ENCODE results near the gene TRIO.
"Not testable (repeated sequence)": the region's sequence is repeated elsewhere in the genome, so short reads cannot be mapped to it uniquely, and the experiment has no call there.

The TRIO gene

DNA sequence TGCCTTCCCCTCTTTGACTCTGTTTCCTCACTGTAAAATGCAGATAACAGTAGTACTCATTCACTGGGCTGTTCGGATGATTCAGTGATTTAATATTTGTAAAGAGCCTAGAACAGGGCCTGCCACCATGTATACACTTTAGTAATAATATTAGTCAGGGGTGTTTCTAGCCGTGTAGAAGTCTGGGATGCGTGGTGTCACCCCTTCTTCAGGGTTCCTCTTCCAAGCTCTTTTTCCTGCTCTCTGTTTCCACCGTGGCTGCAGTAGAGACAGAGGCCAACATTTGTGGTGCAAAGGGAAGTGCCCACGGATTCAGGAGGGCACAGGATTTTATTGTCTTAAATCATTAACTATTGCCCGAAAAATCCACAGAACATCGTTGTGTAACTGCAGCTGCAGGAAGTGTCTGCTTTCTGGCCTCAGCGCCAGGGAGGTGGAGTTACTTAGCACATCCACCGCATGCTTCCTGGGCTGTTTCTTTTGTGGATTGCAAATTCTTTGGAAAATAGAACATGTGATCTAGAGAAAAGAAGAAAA, 61.7 kb downstream of the TRIO start:
- H3K9me3 ChIP-seq (ENCODE audit: control insufficient read depth, insufficient read depth, low read length), result no peaks in the 10 kb centered on the region
- no peak overlapping the region for H3K9ac ChIP-seq (ENCODE audit: low read depth, low read length)
- H3K4me1 ChIP-seq (ENCODE audit: insufficient read depth, low read length), result peaks cover 34% of the 10 kb centered on the region
- no peaks in the 10 kb centered on the region for H3K36me3 ChIP-seq (ENCODE audit: insufficient read depth, low read length)

DNA sequence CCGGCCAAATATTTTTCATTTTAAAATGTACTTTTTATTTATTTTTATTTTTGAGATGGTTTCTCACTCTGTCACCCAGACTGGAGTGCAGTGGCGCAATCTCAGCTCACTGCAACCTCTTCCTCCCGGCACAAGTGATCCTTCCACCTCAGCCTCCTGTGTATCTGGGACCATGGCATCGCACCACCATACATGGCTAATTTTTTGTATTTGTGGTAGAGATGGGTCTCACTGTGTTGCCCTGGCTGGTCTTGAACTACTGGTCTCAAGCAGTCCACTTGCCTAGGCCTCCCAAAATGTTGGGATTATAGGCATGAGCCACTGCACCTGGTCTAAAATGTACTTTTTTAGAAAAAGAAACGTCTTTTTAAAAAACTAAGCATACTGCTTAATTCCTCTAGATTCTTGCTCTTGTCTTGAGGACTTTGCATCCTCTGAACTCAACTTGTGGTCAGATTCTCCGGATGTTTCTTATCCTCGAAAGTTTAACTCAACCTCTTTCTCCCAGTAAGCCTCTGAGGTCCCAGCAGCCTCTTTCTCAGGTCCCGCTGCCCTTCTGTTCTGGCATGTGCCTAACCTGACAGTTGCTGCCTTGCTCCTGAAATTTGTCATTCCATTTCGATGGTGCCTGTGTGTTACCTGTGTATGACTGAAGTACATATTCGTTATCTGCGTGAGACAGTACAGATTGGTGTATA, 63.0 kb downstream of the TRIO start:
- H3K36me3 ChIP-seq (ENCODE audit: insufficient read depth, low read length), result no peaks in the 10 kb centered on the region
- no peaks in the 10 kb centered on the region for H3K9me3 ChIP-seq (ENCODE audit: control insufficient read depth, insufficient read depth, low read length)
- H3K4me1 ChIP-seq (ENCODE audit: insufficient read depth, low read length), result peaks cover 29% of the 10 kb centered on the region
- no peak overlapping the region for H3K9ac ChIP-seq (ENCODE audit: low read depth, low read length)

DNA sequence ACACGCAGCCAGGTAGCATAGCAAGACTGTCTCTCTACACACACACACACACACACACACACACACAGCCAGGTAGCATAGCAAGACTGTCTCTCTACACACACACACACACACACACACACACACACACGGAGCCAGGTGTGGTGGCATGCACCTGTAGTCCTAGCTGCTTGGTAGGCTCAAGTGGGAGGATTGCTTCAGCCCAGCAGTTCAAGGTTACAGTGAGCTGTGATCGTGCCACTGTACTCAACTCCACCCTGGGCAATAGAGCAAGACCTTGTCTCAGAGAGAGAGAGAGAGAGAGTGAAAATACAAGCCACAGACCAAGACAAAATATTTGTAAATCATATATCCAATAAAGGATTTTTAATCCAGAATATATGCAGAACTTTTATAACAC, 64.3 kb downstream of the TRIO start:
- not testable (repeated sequence) for H3K9ac ChIP-seq (ENCODE audit: low read depth, low read length); H3K36me3 ChIP-seq (ENCODE audit: insufficient read depth, low read length); H3K9me3 ChIP-seq (ENCODE audit: control insufficient read depth, insufficient read depth, low read length)
- H3K4me1 ChIP-seq (ENCODE audit: insufficient read depth, low read length), result peaks cover 30% of the 10 kb centered on the region

DNA sequence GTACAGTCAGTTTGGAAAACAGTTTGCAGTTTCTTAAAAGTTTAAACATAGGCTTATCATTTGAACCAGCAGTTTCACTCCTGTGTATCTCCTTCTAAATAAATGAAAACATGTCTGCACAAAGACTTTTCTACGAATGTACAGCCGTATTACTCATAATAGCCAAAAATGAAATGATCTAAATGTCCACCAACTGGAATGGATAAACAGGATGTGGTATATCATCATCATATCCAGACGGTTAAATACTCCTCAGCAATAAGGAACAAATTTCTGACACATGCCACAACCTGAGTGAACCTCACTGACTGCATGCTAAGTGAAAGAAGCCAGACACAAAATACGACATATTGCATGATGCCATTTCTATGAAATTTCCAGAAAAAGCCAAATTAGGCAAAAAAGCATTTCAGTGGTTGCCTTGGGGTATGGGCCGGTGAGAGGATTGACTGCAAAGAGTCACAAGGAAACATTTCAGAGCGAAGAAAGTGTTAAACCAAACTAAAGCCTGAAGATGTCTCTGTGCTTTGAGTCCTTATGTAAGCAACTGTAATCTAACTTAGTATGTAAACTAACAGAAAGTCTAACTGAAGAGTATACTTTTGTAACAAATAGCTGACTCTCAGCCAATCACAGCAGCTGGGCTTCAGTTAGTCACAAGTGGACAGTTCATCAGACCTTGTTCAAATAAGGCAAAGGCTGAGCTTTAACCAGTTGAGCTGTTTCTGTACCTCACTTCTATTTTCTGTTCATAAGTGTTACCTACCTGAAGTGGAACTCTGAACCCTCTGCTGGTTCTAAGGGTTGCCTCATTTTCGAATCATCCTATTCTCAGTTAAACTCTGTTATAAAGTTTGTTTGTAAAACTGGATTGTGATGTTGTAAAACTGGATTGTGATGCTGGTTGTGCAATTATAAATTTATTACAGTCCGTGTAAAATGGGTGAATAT, 65.2 kb downstream of the TRIO start:
- no peaks in the 10 kb centered on the region for H3K9me3 ChIP-seq (ENCODE audit: control insufficient read depth, insufficient read depth, low read length)
- no peak overlapping the region for H3K9ac ChIP-seq (ENCODE audit: low read depth, low read length)
- H3K4me1 ChIP-seq (ENCODE audit: insufficient read depth, low read length), result peaks cover 33% of the 10 kb centered on the region
- no peaks in the 10 kb centered on the region for H3K36me3 ChIP-seq (ENCODE audit: insufficient read depth, low read length)

DNA sequence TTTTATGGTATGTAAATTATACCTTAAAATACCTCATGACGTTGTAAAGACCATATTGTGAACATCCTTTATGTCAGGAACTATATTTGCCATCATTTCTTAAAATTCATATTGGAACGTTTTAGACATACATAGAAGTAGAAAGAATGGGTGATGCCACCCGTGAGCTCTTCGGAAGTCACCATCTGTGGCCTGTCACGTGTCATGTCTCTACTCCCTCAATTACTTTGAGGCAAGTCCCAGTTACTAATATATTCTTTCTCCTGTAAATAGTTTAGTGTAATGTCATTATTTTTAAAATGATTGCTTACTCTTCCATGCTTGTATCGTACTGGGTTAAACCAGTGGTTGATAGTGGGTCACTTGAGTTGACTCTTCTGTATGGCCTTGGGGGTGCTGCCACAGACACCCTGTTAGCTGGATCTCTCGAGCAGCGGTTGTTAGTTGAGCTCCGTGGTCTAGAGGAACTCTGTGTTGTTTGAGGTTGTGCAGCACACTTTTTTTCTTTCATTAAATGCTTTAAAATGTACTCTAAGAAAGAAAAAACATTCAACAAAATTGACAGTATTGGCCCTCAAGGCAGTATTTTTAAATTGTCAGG, 66.2 kb downstream of the TRIO start:
- H3K36me3 ChIP-seq (ENCODE audit: insufficient read depth, low read length), result no peaks in the 10 kb centered on the region
- H3K9me3 ChIP-seq (ENCODE audit: control insufficient read depth, insufficient read depth, low read length), result no peaks in the 10 kb centered on the region
- H3K9ac ChIP-seq (ENCODE audit: low read depth, low read length), result no peak overlapping the region
- H3K4me1 ChIP-seq (ENCODE audit: insufficient read depth, low read length), result peaks cover 30% of the 10 kb centered on the region

DNA sequence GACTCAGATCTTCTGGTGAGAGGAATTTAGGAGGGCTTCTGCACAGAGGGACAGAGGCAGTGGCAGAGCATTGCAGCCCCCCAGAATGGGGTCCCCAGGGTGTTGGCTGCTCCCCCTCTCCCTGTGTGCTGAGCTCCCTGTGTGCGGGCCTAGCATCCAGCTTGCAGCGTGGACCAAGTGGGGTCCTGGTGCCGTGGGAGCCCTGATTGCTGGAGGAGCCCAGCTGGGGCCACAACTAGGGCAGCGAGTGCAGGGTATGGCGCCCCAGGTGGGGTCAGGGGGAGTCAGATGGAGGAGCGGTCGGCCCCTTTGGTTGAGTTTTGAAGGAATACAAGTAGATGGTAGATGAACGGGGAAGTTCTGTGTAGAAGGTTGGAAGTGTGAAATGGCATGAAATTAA, 66.7 kb downstream of the TRIO start:
- Histone ChIP-seq H3K9ac (ENCODE audit: low read depth, low read length) (no peak overlapping the region), H3K9me3 (ENCODE audit: control insufficient read depth, insufficient read depth, low read length) (no peaks in the 10 kb centered on the region), H3K4me1 (ENCODE audit: insufficient read depth, low read length) (peaks cover 25% of the 10 kb centered on the region), H3K36me3 (ENCODE audit: insufficient read depth, low read length) (no peaks in the 10 kb centered on the region)

DNA sequence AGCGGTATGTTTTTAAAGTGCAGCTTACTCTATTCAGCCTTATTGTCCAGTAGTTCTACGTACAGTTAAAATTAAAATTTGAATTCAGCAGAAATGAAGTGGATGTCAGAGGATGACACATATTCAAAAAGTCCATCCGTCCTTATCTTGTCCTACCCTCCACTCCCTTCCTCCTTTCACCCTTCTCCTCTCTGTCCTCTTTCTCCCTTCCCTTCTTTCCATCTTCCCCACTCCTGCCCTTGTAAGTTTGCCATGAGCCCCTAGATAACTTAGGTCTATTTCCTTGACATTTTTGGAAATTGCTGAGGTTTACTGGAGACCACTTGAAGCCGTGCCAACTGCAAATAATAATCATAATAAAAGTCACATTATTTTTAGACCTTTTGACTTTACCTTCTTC, 67.6 kb downstream of the TRIO start:
- Histone ChIP-seq H3K9me3 (ENCODE audit: control insufficient read depth, insufficient read depth, low read length) (no peaks in the 10 kb centered on the region), H3K4me1 (ENCODE audit: insufficient read depth, low read length) (peaks cover 20% of the 10 kb centered on the region), H3K36me3 (ENCODE audit: insufficient read depth, low read length) (no peaks in the 10 kb centered on the region), H3K9ac (ENCODE audit: low read depth, low read length) (no peak overlapping the region)

DNA sequence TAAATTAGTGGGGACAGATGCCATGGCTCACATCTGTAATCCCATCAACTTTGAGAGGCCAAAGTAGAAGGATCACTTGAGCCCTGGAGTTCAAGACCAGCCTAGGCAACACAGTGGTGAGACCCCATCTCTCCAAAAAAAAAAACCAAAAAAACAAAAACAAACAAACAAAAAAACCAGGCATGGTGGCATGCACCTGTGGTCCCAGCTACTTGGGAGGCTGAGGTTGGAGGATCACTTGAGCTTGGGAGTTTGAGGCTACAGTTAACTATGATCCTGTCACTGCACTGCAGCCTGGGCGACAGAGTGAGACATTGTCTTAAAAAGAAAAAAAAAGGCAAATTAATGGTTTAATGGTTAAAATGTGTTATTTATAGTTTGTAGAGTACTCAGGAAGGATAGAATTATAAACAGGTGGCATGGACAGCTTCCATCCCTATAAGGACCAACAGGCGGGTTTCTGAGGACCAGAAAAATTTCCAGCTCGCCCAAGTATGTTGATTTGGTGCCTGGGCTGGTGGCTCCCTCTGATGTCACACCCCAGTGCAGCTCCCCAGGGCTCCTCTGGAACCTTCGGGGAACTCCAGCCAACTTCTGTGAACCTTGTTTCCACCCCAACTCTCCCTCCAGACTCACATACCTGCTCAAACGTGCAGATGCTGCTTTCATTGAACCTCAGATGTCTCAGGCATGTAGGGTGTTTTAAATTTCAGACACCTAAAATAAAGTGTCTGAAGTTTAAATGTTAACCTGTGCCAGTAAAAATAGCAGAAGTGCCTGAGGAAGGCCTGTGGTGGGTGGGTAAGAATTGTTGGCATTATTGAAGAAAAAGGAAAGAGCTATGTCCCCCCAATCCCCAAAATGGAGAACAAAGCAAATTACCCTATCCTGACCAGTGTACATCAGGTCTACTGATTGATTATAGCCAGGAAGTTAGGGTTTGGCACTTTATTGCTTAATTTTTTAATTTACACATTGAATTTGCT, 69.0 kb downstream of the TRIO start:
- no peaks in the 10 kb centered on the region for H3K9me3 ChIP-seq (ENCODE audit: control insufficient read depth, insufficient read depth, low read length)
- no peaks in the 10 kb centered on the region for H3K36me3 ChIP-seq (ENCODE audit: insufficient read depth, low read length)
- no peak overlapping the region for H3K9ac ChIP-seq (ENCODE audit: low read depth, low read length)
- H3K4me1 ChIP-seq (ENCODE audit: insufficient read depth, low read length), result peaks cover 34% of the 10 kb centered on the region

DNA sequence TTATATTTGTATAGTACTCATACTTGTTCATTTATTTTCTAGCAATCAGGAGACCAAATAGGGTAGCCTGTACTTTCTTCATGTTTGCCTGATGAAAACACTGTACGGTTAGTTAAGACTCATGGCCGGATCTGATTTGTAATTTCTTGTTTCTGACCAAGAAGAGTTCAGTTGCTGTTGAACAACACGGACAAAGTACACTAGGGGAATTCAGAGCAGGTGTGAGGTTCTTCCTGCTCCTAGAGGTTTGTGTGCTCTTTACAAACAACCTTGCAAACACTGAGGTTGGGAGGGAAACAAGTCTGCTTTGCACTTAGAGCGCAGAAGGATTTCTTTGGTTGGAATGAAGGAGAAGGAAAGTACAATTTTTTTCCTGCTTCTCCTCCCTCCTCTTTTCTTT, 69.7 kb downstream of the TRIO start:
- Histone ChIP-seq H3K36me3 (ENCODE audit: insufficient read depth, low read length) (no peaks in the 10 kb centered on the region), H3K4me1 (ENCODE audit: insufficient read depth, low read length) (peaks cover 40% of the 10 kb centered on the region), H3K9ac (ENCODE audit: low read depth, low read length) (no peak overlapping the region), H3K9me3 (ENCODE audit: control insufficient read depth, insufficient read depth, low read length) (no peaks in the 10 kb centered on the region)

DNA sequence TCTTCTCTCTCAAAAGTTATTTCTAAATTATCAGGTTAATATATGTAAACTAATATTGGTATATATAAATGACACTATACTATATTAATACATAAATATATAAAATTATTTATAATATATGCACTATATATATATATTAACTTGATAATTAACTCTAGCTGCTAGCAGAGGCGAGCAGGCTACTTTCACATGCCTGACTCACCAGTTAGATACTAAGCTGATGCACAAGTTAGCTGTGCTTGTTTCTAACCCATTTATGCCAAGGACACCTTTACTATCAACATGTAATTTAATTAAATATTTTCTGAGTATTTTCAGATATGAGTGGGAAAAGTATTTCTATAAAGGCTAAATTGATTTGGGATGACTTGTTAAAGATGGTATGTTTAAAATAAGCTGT, 70.1 kb downstream of the TRIO start:
- Histone ChIP-seq H3K9me3 (ENCODE audit: control insufficient read depth, insufficient read depth, low read length) (no peaks in the 10 kb centered on the region), H3K36me3 (ENCODE audit: insufficient read depth, low read length) (no peaks in the 10 kb centered on the region), H3K4me1 (ENCODE audit: insufficient read depth, low read length) (peaks cover 43% of the 10 kb centered on the region), H3K9ac (ENCODE audit: low read depth, low read length) (no peak overlapping the region)

DNA sequence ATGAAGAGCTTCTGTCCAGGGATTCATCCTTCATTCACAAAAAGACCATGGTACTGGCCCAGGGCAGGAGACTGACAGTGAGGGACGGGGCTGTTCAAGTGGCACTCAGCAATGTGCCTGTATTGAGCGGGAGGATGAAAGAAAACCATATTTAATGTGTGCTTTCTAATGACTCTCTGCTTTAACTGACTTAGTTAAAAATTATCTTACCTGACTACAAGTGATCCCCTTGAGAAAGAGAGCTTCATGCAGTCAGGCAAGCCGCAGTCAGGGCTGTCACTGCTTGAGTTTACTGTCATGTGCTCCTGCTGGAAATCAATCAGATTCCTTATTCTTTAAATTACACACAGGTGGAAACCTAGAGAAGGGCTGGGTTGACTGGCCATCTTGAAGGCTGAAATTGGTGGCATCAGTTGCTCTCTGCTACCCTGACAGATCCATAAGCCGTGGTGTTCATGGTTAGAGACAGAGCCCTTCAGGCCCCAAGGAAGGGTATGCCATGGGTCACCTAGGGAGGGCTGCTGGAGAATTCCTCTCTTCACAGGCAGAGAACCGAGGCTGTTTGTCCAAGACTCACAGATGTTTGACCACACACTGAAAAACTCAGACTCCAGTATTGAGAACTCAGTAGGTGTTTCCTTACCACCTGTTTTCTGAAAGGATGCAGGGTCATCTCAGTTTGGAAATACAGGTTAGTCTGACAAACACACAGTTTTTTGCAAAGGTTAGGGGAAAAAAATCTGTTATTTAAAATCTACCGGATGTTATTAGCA, 70.9 kb downstream of the TRIO start:
- Histone ChIP-seq H3K36me3 (ENCODE audit: insufficient read depth, low read length) (no peaks in the 10 kb centered on the region), H3K9me3 (ENCODE audit: control insufficient read depth, insufficient read depth, low read length) (no peaks in the 10 kb centered on the region), H3K4me1 (ENCODE audit: insufficient read depth, low read length) (peaks cover 50% of the 10 kb centered on the region), H3K9ac (ENCODE audit: low read depth, low read length) (no peak overlapping the region)

DNA sequence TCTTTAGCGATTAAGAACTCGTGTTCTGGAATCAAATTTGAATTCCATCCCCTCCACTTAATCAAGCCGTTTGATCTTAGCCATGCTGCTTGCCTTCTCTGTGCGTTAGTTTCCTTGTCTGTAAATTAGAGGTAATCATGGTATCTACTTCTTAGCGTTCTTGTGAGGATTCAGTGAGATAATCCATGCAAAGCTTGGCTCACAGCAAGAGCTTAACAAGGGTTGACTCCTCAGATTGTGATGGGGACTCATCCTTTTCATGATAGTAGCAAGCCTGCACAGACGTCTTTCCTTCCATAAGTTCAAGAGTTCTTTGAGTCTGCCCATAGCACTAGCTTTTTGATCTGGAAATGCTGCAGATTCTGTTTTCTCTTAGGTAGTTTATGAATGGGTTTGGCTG, 72.8 kb downstream of the TRIO start:
- no peak overlapping the region for H3K9ac ChIP-seq (ENCODE audit: low read depth, low read length)
- peaks cover 63% of the 10 kb centered on the region for H3K4me1 ChIP-seq (ENCODE audit: insufficient read depth, low read length)
- H3K36me3 ChIP-seq (ENCODE audit: insufficient read depth, low read length), result no peaks in the 10 kb centered on the region; the same call in 1 of the 2 replicates
- no peaks in the 10 kb centered on the region for H3K9me3 ChIP-seq (ENCODE audit: control insufficient read depth, insufficient read depth, low read length)

DNA sequence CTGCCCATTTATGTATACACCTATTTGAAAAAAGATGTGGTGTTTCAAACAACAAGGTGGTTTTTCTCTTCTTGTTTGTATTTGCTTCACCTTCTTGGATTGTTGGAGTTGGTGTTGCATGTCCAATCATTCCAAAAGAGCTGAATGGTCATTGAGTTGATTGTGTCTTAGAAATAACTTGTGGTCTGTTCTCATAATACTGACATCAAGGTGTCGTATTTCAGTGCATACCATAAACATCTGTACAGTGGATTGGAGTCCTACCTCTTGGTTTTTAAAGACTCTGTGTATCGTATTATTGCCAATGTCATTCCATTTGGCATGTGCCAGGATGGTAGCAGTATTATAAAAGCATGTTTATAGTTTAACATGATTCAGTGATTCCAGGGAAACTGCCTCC, 73.2 kb downstream of the TRIO start:
- H3K4me1 ChIP-seq (ENCODE audit: insufficient read depth, low read length), result peaks cover 66% of the 10 kb centered on the region
- H3K9me3 ChIP-seq (ENCODE audit: control insufficient read depth, insufficient read depth, low read length), result no peaks in the 10 kb centered on the region
- H3K9ac ChIP-seq (ENCODE audit: low read depth, low read length), result no peak overlapping the region
- no peaks in the 10 kb centered on the region; the same call in 1 of the 2 replicates for H3K36me3 ChIP-seq (ENCODE audit: insufficient read depth, low read length)
